ENCODE results near the gene NAA10.

The NAA10 gene

GRCh38 chrX:153953892-153954557, 19.2 kb upstream of the NAA10 start:
- H3K4me3 ChIP-seq (replicated peaks in 1 of 2; ENCODE audit: low read depth in 2 of 2, low read length in 2 of 2) = no peak overlapping the region
- TF ChIP-seq CTCF (IDR thresholded peaks at IDR 0.05; ENCODE audit: low read depth, low read length) = no peak
- DNase-seq (ENCODE audit: low read depth in 2 of 2) = no peak

GRCh38 chrX:153953342-153953830, 18.5 kb upstream of the NAA10 start:
- DNase-seq (ENCODE audit: low read depth in 2 of 2) = peak; percentile 63 to 65
- TF ChIP-seq CTCF (IDR thresholded peaks at IDR 0.05; ENCODE audit: low read depth, low read length) = peak; percentile 88
- H3K4me3 ChIP-seq (replicated peaks in 1 of 2; ENCODE audit: low read depth in 2 of 2, low read length in 2 of 2) = no peak overlapping the region

- no peak for TF ChIP-seq CTCF (IDR thresholded peaks at IDR 0.05; ENCODE audit: low read depth, low read length)
- DNase-seq (ENCODE audit: low read depth in 2 of 2) = no peak
- H3K4me3 ChIP-seq (replicated peaks in 1 of 2; ENCODE audit: low read depth in 2 of 2, low read length in 2 of 2) = no peak overlapping the region
These were observed 17.7 kb upstream of the NAA10 start for GRCh38 chrX:153952373-153953026.

GRCh38 chrX:153951683-153952372, 17.0 kb upstream of the NAA10 start:
- no peak for TF ChIP-seq CTCF (IDR thresholded peaks at IDR 0.05; ENCODE audit: low read depth, low read length)
- DNase-seq (ENCODE audit: low read depth in 2 of 2) = no peak
- no peak overlapping the region for H3K4me3 ChIP-seq (replicated peaks in 1 of 2; ENCODE audit: low read depth in 2 of 2, low read length in 2 of 2)

GRCh38 chrX:153950127-153950526, 15.3 kb upstream of the NAA10 start:
- no peak overlapping the region for H3K4me3 ChIP-seq (replicated peaks in 1 of 2; ENCODE audit: low read depth in 2 of 2, low read length in 2 of 2)
- no peak for DNase-seq (ENCODE audit: low read depth in 2 of 2)
- TF ChIP-seq CTCF (IDR thresholded peaks at IDR 0.05; ENCODE audit: low read depth, low read length) = no peak

- no peak for DNase-seq (ENCODE audit: low read depth in 2 of 2)
- no peak for TF ChIP-seq CTCF (IDR thresholded peaks at IDR 0.05; ENCODE audit: low read depth, low read length)
- H3K4me3 ChIP-seq (replicated peaks in 1 of 2; ENCODE audit: low read depth in 2 of 2, low read length in 2 of 2) = no peak overlapping the region
These were observed 14.3 kb upstream of the NAA10 start for GRCh38 chrX:153948847-153949805.
